Tibial nerve (tissue), 4 donors: Measurements from ENCODE around the gene CNIH3. TPM values are rescaled to one million over a fixed set of nuclear protein-coding genes. Genes with fewer than 3 reads are reported as not detected.

Experiments used
- DNase-seq, 2 donors: peaks; one replicate each; pipeline ENCODE4 v3.0.0-alpha.2; 2019; ENCODE audit warnings: low spot score in 2 of 2
- H3K27ac ChIP-seq, 4 donors: fragments of 200-600 bp; sonication (generic) in 3 of 4; one replicate each; pipeline ENCODE4 v1.5.1; 2017 to 2019; ENCODE audit warnings: mild to moderate bottlenecking in 1 of 4
- H3K27me3 ChIP-seq, 2 donors: fragments of 200-600 bp; sonication (generic) in 1 of 2; one replicate each; pipeline versions ENCODE4 v1.5.1 to v1.6.0; 2017 to 2019
- H3K36me3 ChIP-seq, 3 donors: fragments of 200-600 bp; sonication (generic); one replicate each; pipeline ENCODE4 v1.5.1; 2018 to 2019
- H3K4me1 ChIP-seq, 4 donors: fragments of 200-600 bp; sonication (generic) in 3 of 4; one replicate each; pipeline ENCODE4 v1.5.1; 2017 to 2019
- H3K4me3 ChIP-seq, 4 donors: fragments of 200-600 bp; sonication (generic) in 3 of 4; one replicate each; pipeline ENCODE4 v1.5.1; 2017 to 2019; ENCODE audit warnings: mild to moderate bottlenecking in 1 of 4, moderate library complexity in 1 of 4
- H3K9me3 ChIP-seq, 4 donors: fragments of 200-600 bp; sonication (generic) in 3 of 4; one replicate each; pipeline ENCODE4 v1.5.1; 2017 to 2019
- EP300 ChIP-seq, 2 donors: sonication (generic); formaldehyde crosslinking; IDR thresholded peaks; one replicate each; pipeline ENCODE4 v1.6.1; 2017; ENCODE audit warnings: antibody characterized with exemption in 2 of 2, mild to moderate bottlenecking in 1 of 2
- POLR2A ChIP-seq, 2 donors: fragments of 450-650 bp; IDR thresholded peaks; one replicate each; pipeline ENCODE4 v1.6.1; 2017; ENCODE audit warnings: antibody characterized with exemption in 2 of 2, mild to moderate bottlenecking in 2 of 2, moderate library complexity in 2 of 2
- WGBS, 2 donors: methylation state at CpG; one replicate each; pipeline ENCODE4 v1.1.5; 2018; 5-methylcytosine and 5-hydroxymethylcytosine counted together
- total RNA-seq, 4 donors: library from RNA; depleted of rRNA; stranded (reverse); fragments of >200 nt; gene quantifications; one replicate each; pipeline ENCODE4 v1.1.0, GENCODE V29; 2016
- TF ChIP-seq, protein P1 (sequence below), 5 experiments: fragments of 200-600 bp in 3 of 5; fragments of 450-650 bp in 2 of 5; sonication (generic) in 3 of 5; IDR thresholded peaks; one replicate each; pipeline ENCODE4 v1.5.1; 2016 to 2019; ENCODE audit warnings: antibody characterized with exemption in 5 of 5, mild to moderate bottlenecking in 3 of 5, moderate library complexity in 2 of 5

Gene CNIH3
- total RNA-seq, 4 donors from 2014 or later, result 1.8 to 7.6 (median 4.7) TPM

DNA sequence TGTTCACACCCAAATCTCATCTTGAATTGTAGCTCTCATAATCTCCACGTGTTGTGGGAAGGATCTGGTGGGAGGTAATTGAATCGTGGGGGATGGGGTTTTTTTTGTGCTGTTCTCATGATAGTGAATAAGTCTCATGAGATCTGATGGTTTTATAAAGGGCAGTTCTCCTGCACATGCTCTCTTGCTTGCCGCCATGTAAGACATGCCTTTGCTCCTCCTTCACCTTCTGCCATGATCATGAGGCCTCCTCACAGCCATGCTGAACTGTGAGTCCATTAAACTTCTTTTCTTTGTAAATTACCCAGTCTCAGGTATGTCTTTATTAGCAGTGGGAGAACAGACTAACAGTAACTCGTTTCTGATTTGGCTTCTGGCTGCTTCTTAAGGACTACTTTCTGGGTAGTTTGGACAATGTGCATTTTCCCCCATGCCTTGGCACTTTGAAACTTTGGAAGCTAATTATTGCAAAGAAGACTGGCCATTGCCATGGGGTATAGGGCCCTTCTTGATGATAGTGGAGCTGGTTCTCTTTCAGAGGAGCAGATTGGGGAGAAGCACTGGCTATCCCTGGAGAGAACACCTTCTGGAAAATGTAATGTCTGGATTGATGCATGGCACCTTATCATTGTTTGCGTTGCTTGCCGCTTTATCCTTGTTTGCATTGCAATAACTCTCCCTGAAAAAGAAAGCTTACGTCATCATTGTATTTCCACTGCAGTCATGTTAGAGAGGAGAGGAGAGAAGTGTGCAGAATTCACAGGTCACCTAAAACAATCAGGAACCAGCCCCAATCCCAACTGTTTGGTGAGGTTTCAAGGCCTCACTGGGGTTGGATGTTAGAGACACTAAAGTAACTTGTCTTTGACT, 5.9 kb downstream of the CNIH3 start:
- Histone ChIP-seq H3K36me3 (no peaks in the 10 kb centered on the region), H3K4me3 (no peak overlapping the region), H3K9me3 (no peaks in the 10 kb centered on the region), H3K27ac (no peak overlapping the region), H3K4me1 (peaks cover 0 to 10% (median 4%) of the 10 kb centered on the region in 4 donors), H3K27me3 (peaks cover 0 to 21% of the 10 kb centered on the region in 2 donors)
- TF ChIP-seq, protein P1, sequence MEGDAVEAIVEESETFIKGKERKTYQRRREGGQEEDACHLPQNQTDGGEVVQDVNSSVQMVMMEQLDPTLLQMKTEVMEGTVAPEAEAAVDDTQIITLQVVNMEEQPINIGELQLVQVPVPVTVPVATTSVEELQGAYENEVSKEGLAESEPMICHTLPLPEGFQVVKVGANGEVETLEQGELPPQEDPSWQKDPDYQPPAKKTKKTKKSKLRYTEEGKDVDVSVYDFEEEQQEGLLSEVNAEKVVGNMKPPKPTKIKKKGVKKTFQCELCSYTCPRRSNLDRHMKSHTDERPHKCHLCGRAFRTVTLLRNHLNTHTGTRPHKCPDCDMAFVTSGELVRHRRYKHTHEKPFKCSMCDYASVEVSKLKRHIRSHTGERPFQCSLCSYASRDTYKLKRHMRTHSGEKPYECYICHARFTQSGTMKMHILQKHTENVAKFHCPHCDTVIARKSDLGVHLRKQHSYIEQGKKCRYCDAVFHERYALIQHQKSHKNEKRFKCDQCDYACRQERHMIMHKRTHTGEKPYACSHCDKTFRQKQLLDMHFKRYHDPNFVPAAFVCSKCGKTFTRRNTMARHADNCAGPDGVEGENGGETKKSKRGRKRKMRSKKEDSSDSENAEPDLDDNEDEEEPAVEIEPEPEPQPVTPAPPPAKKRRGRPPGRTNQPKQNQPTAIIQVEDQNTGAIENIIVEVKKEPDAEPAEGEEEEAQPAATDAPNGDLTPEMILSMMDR (IDR thresholded peaks at IDR 0.05), result no peak
- no peak for TF ChIP-seq POLR2A (IDR thresholded peaks at IDR 0.05)
- no peak for TF ChIP-seq EP300 (IDR thresholded peaks at IDR 0.05)
- no peak for DNase-seq
- 82 to 86% methylated on average over 7 of the region's 7 CpGs for WGBS, 2 donors

DNA sequence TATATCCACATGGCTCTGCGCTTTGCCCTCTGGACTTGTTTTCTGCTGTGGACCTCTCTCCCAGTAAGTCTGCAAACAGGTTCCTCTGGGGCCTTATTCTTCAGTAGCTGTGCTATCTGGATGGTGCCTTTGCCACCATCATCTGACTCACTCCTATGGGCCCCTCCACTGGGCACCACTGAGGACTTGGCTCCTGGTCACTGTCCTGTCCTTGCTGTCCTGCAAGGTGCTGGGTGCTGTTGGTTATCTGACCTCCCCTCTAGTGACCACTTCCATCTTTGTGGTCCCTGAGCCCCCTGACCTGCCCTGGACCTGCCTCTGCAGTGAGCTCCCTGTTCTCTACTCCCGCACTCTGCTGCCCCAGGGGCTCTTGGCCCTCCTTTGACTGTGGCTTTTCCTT, 6.7 kb downstream of the CNIH3 start:
- Histone ChIP-seq H3K27ac (no peak overlapping the region), H3K4me3 (no peak overlapping the region), H3K4me1 (peaks cover 0 to 2% (median 0%) of the 10 kb centered on the region in 4 donors), H3K36me3 (no peaks in the 10 kb centered on the region), H3K27me3 (peaks cover 0 to 13% of the 10 kb centered on the region in 2 donors), H3K9me3 (no peaks in the 10 kb centered on the region)
- TF ChIP-seq, protein P1 (IDR thresholded peaks at IDR 0.05), result no peak
- no peak for TF ChIP-seq POLR2A (IDR thresholded peaks at IDR 0.05)
- no peak for TF ChIP-seq EP300 (IDR thresholded peaks at IDR 0.05)
- no peak for DNase-seq
- 93 to 96% methylated on average over 2 of the region's 2 CpGs for WGBS, 2 donors

DNA sequence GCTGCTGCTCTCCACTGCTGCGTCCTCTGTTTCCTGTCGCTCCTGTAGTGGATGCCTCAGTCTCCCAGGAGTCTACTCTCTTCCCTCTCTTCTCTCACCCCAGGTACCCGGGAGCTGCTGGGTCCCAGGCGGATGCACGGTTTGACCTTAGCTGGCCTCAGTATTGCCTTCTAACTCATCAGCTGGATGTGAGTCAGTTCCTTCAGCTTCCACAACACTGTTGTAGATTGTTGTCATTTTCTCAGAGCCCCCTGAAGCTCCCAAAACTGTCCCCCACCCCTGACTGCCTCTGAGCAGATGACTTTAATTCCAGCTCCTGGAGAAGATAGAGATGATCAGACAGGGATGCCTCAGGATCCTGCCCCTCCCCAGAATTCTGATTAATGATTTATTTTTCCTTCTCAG, 7.2 kb downstream of the CNIH3 start:
- DNase-seq, result no peak
- 65 to 66% methylated on average over 5 of the region's 5 CpGs for WGBS, 2 donors
- H3K4me1 ChIP-seq, result no peaks in the 10 kb centered on the region
- H3K36me3 ChIP-seq, result no peaks in the 10 kb centered on the region
- no peak overlapping the region for H3K4me3 ChIP-seq
- no peak for TF ChIP-seq POLR2A (IDR thresholded peaks at IDR 0.05)
- TF ChIP-seq EP300 (IDR thresholded peaks at IDR 0.05), result no peak
- TF ChIP-seq, protein P1 (IDR thresholded peaks at IDR 0.05), result no peak
- H3K27ac ChIP-seq, result no peak overlapping the region
- peaks cover 0 to 9% of the 10 kb centered on the region in 2 donors for H3K27me3 ChIP-seq
- H3K9me3 ChIP-seq, result no peaks in the 10 kb centered on the region

DNA sequence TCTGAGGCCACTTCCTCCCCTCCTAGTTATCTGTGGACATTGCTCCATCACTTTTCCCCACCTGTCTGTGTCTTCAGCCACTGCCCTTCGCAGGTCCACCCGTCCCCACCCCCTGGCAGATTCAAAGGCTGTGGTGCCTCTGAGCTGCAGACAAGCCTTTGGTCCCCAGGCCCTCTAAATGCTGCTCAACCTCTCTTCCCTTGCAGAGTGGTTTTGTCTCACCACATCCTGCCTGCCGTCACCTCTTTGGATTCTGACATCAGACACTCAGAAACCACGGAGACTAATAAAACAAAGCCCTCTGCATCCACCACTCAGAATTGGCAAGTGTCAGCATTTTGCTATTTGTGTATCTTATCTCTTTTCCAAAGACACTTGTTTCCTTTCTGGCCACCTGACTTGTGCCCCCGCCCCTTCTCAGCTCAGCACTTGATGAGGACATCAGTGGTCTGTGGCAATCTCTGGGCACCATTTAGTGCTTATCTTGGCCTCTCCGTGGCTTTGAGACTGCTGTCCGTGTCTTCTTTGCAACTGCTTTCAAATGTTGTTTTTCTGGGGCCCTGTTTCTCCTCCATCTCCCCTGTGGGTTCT, 7.7 kb downstream of the CNIH3 start:
- Histone ChIP-seq H3K4me3 (no peak overlapping the region), H3K36me3 (no peaks in the 10 kb centered on the region), H3K9me3 (no peaks in the 10 kb centered on the region), H3K4me1 (no peaks in the 10 kb centered on the region), H3K27me3 (peaks cover 0 to 6% of the 10 kb centered on the region in 2 donors), H3K27ac (peak overlapping the region in 1 of 4 donors; percentile 60)
- WGBS, 2 donors, result 50 to 59% methylated on average over 7 of the region's 7 CpGs
- TF ChIP-seq EP300 (IDR thresholded peaks at IDR 0.05) (no peak), POLR2A (IDR thresholded peaks at IDR 0.05) (no peak)
- TF ChIP-seq, protein P1 (IDR thresholded peaks at IDR 0.05), result no peak
- DNase-seq, result no peak

DNA sequence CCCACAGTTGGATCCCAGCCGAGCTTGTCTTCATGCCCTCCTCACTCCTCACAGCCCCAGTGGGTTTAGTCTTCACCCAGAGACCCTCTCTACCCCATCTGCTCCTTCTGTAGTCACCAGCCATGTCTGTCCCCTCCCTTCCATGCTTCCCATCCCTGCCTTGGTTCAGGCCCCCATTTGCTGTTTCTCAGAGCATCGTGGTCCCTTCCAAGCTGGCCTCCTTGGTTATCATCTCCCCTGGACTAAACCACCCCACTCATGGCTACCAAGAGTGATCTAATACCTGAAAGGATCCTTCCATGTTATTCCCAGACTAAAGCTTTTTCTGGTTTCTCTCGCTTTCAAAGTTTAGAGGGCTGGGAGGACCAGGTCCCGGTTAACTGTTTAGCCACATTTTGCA, 8.3 kb downstream of the CNIH3 start:
- Histone ChIP-seq H3K27me3 (no peaks in the 10 kb centered on the region), H3K4me1 (no peaks in the 10 kb centered on the region), H3K4me3 (no peak overlapping the region), H3K27ac (peak overlapping the region in 1 of 4 donors; percentile 60), H3K9me3 (no peaks in the 10 kb centered on the region), H3K36me3 (no peaks in the 10 kb centered on the region)
- TF ChIP-seq, protein P1 (IDR thresholded peaks at IDR 0.05), result no peak
- TF ChIP-seq EP300 (IDR thresholded peaks at IDR 0.05), result no peak
- no peak for TF ChIP-seq POLR2A (IDR thresholded peaks at IDR 0.05)
- DNase-seq, result no peak
- 85 to 92% methylated on average over 4 of the region's 4 CpGs for WGBS, 2 donors
